Subcutaneous abdominal adipose tissue (tissue), 5 donors: ENCODE data around the gene DYDC2.
"Not testable (repeated sequence)": the region's sequence is repeated elsewhere in the genome, so short reads cannot be mapped to it uniquely, and the experiment has no call there.

Experiments
- H3K27ac ChIP-seq: one replicate; pipeline ENCODE4 v1.7.0; 2013; ENCODE audit warnings: low read depth, mild to moderate bottlenecking, inconsistent platforms, low read length, moderate library complexity
- H3K27me3 ChIP-seq, 5 donors: one replicate each; pipeline ENCODE4 v1.7.0; 2013; ENCODE audit warnings: low read length in 5 of 5, inconsistent platforms in 1 of 5; ENCODE audit not compliant: control insufficient read depth in 5 of 5, insufficient read depth in 4 of 5
- H3K36me3 ChIP-seq, 5 donors: one replicate each; pipeline ENCODE4 v1.7.0; 2013; ENCODE audit warnings: low read length in 5 of 5; ENCODE audit not compliant: control insufficient read depth in 5 of 5, insufficient read depth in 5 of 5
- H3K4me1 ChIP-seq, 5 donors: one replicate each; pipeline ENCODE4 v1.7.0; 2013; ENCODE audit warnings: low read length in 5 of 5, mild to moderate bottlenecking in 3 of 5, moderate library complexity in 1 of 5; ENCODE audit not compliant: control insufficient read depth in 5 of 5, insufficient read depth in 5 of 5
- H3K4me3 ChIP-seq, 5 donors: one replicate each; pipeline ENCODE4 v1.7.0; 2013; ENCODE audit warnings: low read length in 5 of 5, low read depth in 1 of 5
- H3K9ac ChIP-seq, 5 donors: one replicate each; pipeline ENCODE4 v1.7.0; 2013; ENCODE audit warnings: low read length in 5 of 5, mild to moderate bottlenecking in 4 of 5, moderate library complexity in 3 of 5
- H3K9me3 ChIP-seq, 5 donors: one replicate each; pipeline ENCODE4 v1.7.0; 2013; ENCODE audit warnings: low read length in 5 of 5; ENCODE audit not compliant: control insufficient read depth in 5 of 5
- donor health status: healthy.
- donor health status: healthy.
- donor health status: healthy.
- donor health status: healthy.
- donor health status: healthy.

Gene DYDC2

DNA sequence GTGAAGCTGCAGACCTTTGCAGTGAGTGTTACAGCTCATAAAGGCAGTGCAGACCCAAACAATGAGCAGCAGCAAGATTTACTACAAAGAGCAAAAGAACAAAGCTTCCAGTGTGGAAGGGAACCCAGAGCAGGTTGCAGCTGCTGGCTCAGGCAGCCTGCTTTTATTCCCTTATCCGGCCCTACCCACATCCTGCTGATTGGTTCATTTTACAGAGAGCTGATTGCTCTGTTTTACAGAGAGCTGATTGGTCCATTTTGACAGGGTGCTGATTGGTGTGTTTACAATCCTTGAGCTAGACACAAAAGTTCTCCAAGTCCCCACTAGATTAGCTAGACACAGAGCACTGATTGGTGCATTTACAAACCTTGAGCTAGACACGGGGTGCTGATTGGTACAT, 2.3 kb downstream of the DYDC2 start:
- H3K4me1 ChIP-seq = peaks cover 0 to 15% (median 13%) of the 10 kb centered on the region in 5 donors
- H3K27ac ChIP-seq, H3K9me3 ChIP-seq, H3K36me3 ChIP-seq, H3K9ac ChIP-seq, H3K4me3 ChIP-seq: not testable (repeated sequence)
- peaks cover 7 to 15% (median 8%) of the 10 kb centered on the region in 5 donors for H3K27me3 ChIP-seq

- H3K4me1 ChIP-seq = peaks cover 0 to 15% (median 13%) of the 10 kb centered on the region in 5 donors
- no peaks in the 10 kb centered on the region for H3K36me3 ChIP-seq
- no peak overlapping the region for H3K4me3 ChIP-seq
- no peak overlapping the region for H3K27ac ChIP-seq
- peaks cover 6 to 15% (median 8%) of the 10 kb centered on the region in 5 donors for H3K27me3 ChIP-seq
- H3K9me3 ChIP-seq = no peaks in the 10 kb centered on the region
- no peak overlapping the region for H3K9ac ChIP-seq
Observed at GRCh38 chr10:80359644-80360043, 3.1 kb downstream of the DYDC2 start.

- Histone ChIP-seq H3K4me3 (no peak overlapping the region), H3K27me3 (no peaks in the 10 kb centered on the region), H3K4me1 (no peaks in the 10 kb centered on the region), H3K36me3 (no peaks in the 10 kb centered on the region), H3K27ac (no peak overlapping the region), H3K9ac (no peak overlapping the region), H3K9me3 (peaks cover 11 to 22% (median 13%) of the 10 kb centered on the region in 5 donors)
Observed at GRCh38 chr10:80365510-80365909, 8.9 kb downstream of the DYDC2 start.

- Histone ChIP-seq H3K27ac (no peak overlapping the region), H3K27me3 (no peaks in the 10 kb centered on the region), H3K9ac (no peak overlapping the region), H3K9me3 (peaks cover 11 to 19% (median 11%) of the 10 kb centered on the region in 5 donors), H3K4me1 (no peaks in the 10 kb centered on the region), H3K4me3 (no peak overlapping the region), H3K36me3 (no peaks in the 10 kb centered on the region)
Observed at GRCh38 chr10:80371467-80371866, 14.9 kb downstream of the DYDC2 start.

- Histone ChIP-seq H3K4me3 (no peak overlapping the region), H3K36me3 (no peaks in the 10 kb centered on the region), H3K4me1 (no peaks in the 10 kb centered on the region), H3K27ac (no peak overlapping the region), H3K27me3 (no peaks in the 10 kb centered on the region), H3K9me3 (peaks cover 0 to 7% (median 0%) of the 10 kb centered on the region in 5 donors), H3K9ac (no peak overlapping the region)
Observed at GRCh38 chr10:80372675-80373074, 16.1 kb downstream of the DYDC2 start.

- Histone ChIP-seq H3K27me3 (no peaks in the 10 kb centered on the region), H3K27ac (no peak overlapping the region), H3K9me3 (no peaks in the 10 kb centered on the region)
Observed at GRCh38 chr10:80373502-80373901, 16.9 kb downstream of the DYDC2 start.

GRCh38 chr10:80379701-80380100, 23.1 kb downstream of the DYDC2 start:
- Histone ChIP-seq H3K4me1 (peaks cover 0 to 5% (median 4%) of the 10 kb centered on the region in 5 donors), H3K27me3 (no peaks in the 10 kb centered on the region), H3K4me3 (no peak overlapping the region), H3K9ac (no peak overlapping the region), H3K27ac (no peak overlapping the region), H3K36me3 (no peaks in the 10 kb centered on the region), H3K9me3 (no peaks in the 10 kb centered on the region)

More at GRCh38 chr10:80373502-80373901, 16.9 kb downstream of the DYDC2 start:
- Histone ChIP-seq H3K4me3 (no peak overlapping the region), H3K36me3 (no peaks in the 10 kb centered on the region), H3K4me1 (peaks cover 0 to 3% (median 0%) of the 10 kb centered on the region in 5 donors), H3K9ac (no peak overlapping the region)

GRCh38 chr10:80380185-80380584, 23.6 kb downstream of the DYDC2 start:
- no peaks in the 10 kb centered on the region for H3K27me3 ChIP-seq
- H3K9me3 ChIP-seq = no peaks in the 10 kb centered on the region
- H3K4me1 ChIP-seq = peaks cover 0 to 5% (median 4%) of the 10 kb centered on the region in 5 donors
- H3K36me3 ChIP-seq = no peaks in the 10 kb centered on the region
- H3K9ac ChIP-seq = no peak overlapping the region
- no peak overlapping the region for H3K4me3 ChIP-seq
- H3K27ac ChIP-seq = no peak overlapping the region

- Histone ChIP-seq H3K4me1 (peaks cover 0 to 19% (median 15%) of the 10 kb centered on the region in 5 donors), H3K9me3 (no peaks in the 10 kb centered on the region), H3K4me3 (no peak overlapping the region), H3K27ac (no peak overlapping the region), H3K36me3 (no peaks in the 10 kb centered on the region), H3K9ac (peak overlapping the region in 1 of 5 donors; percentile 28), H3K27me3 (no peaks in the 10 kb centered on the region)
Observed at GRCh38 chr10:80382989-80383388, 26.4 kb downstream of the DYDC2 start.

DNA sequence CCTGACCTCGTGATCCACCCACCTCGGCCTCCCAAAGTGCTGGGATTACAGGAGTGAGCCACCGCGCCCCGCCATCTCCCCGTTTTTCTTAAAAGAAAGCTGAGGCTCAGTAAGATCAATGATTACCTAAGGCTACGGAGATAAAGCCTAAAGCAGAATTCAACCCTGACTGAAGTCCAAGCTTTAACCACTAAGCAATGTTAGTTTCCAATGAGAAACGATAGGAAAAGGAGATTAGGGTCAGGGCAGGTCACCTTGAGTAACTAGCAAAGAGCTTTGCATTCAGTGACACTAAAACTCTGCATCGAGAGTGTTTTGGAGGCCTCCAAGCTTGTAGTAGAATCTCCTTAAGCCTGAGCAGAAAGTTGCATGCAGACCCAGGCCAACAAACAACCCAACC, 34.2 kb downstream of the DYDC2 start:
- Histone ChIP-seq H3K4me3 (no peak overlapping the region), H3K9me3 (no peaks in the 10 kb centered on the region), H3K9ac (no peak overlapping the region), H3K4me1 (peaks cover 2 to 39% (median 35%) of the 10 kb centered on the region in 5 donors), H3K36me3 (no peaks in the 10 kb centered on the region), H3K27ac (no peak overlapping the region), H3K27me3 (no peaks in the 10 kb centered on the region)

DNA sequence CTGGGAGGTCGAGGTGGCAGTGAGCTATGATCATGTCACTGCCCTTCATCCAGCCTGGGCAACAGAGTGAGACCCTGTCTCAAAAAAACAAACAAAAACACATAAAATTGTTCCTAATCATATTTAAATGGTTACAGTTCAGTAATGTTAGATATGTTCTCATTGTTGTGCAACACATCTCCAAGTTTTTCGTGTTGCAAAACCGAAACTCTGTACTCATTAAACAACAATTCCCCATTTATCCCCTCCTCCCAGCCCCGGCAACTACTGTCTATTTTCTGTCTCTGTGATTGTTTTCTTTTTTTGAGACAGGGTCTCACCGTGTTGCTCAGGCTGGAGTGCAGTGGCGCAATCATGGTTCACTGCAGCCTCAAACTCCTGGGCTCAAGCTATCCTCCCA, 35.7 kb downstream of the DYDC2 start:
- no peak overlapping the region for H3K9ac ChIP-seq
- H3K36me3 ChIP-seq = no peaks in the 10 kb centered on the region
- no peak overlapping the region for H3K27ac ChIP-seq
- peaks cover 2 to 32% (median 28%) of the 10 kb centered on the region in 5 donors for H3K4me1 ChIP-seq
- peak overlapping the region in 1 of 5 donors; percentile 46 for H3K4me3 ChIP-seq
- no peaks in the 10 kb centered on the region for H3K27me3 ChIP-seq
- no peaks in the 10 kb centered on the region for H3K9me3 ChIP-seq
